ENCODE results near the gene LNX2. TPM values are rescaled to one million over a fixed set of nuclear protein-coding genes. Genes with fewer than 3 reads are reported as not detected.

The LNX2 gene
- total and polyA plus RNA-seq, 7 donors = 2.3 to 10.0 (median 6.2) TPM

- Histone ChIP-seq H3K9me3 (no peaks in the 10 kb centered on the region), H3K4me3 (peak overlapping the region; percentile 96), H3K36me3 (ENCODE audit: insufficient read depth in 1 of 2, low read depth in 1 of 2) (peaks cover 3 to 16% of the 10 kb centered on the region in 2 donors), H3K27ac (peak overlapping the region; percentile 98), H3K27me3 (ENCODE audit: insufficient read depth in 3 of 3, low read length in 2 of 3) (no peaks in the 10 kb centered on the region), H3K4me1 (peaks cover 32% of the 10 kb centered on the region)
- intact Hi-C loops (cut with DNase I) = loop anchor here (5.0 to 10.0 kb wide), 4 partner anchors 47 to 195 kb away; partner anchors contain the start of genes GTF3A (in 1 of the 2) and MTIF3 (in 1 of the 2)
- WGBS, 3 donors = 0 to 1% (median 1%) methylated on average over 39 to 47 of the region's 47 CpGs
- DNase-seq (peak; percentile 57 to 78), ATAC-seq (peak in 3 of 4 donors; percentile 47 to 57 (median 56))
- peak; percentile 37 for TF ChIP-seq CTCF (IDR thresholded peaks at IDR 0.05)
These were observed 477 bp downstream of the LNX2 start for GRCh38 chr13:27619728-27620376.

DNA sequence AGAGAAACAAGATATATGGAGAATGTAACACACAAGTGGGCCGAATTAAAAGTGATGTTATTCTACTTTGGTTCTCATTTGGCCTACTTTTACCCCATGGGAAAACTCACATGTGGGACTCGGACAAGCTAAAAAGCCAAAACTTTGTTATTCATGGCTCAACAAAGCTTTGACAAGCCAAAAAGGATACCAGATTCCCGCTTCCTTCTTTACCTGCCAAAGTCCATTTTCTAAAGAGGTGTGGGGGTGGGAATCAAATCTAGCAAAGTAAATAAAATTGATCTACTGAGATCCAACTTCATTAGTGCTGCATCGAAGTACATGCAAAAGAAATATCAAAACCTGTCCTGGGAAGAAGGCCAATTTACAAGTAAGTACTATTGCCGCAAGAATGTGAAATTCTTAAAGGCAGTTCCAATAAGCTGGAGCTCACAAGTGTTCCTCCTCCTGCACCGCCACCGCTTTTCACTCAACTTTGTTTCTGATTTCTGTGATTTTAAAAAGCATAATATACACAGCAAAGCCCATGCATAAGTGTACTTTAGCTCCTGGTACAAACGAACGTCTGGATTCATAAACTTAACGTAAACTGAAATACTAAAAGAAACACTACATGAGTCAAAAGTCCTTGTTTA, 1.1 kb downstream of the LNX2 start:
- intact Hi-C loops (cut with DNase I) = loop anchor here in 1 of 2 donors (5.0 kb wide), 1 partner anchor 47 kb away; no protein-coding TSS in a partner anchor
- H3K27me3 ChIP-seq (ENCODE audit: insufficient read depth in 3 of 3, low read length in 2 of 3) = no peaks in the 10 kb centered on the region
- peaks cover 32% of the 10 kb centered on the region for H3K4me1 ChIP-seq
- peak overlapping the region; percentile 96 for H3K4me3 ChIP-seq
- no peaks in the 10 kb centered on the region for H3K9me3 ChIP-seq
- peaks cover 3 to 14% of the 10 kb centered on the region in 2 donors for H3K36me3 ChIP-seq (ENCODE audit: insufficient read depth in 1 of 2, low read depth in 1 of 2)
- no peak for ATAC-seq
- TF ChIP-seq CTCF (IDR thresholded peaks at IDR 0.05) = no peak
- DNase-seq = no peak
- WGBS, 3 donors = 29 to 37% (median 29%) methylated on average over 10 of the region's 10 CpGs
- H3K27ac ChIP-seq = peak overlapping the region; percentile 98

DNA sequence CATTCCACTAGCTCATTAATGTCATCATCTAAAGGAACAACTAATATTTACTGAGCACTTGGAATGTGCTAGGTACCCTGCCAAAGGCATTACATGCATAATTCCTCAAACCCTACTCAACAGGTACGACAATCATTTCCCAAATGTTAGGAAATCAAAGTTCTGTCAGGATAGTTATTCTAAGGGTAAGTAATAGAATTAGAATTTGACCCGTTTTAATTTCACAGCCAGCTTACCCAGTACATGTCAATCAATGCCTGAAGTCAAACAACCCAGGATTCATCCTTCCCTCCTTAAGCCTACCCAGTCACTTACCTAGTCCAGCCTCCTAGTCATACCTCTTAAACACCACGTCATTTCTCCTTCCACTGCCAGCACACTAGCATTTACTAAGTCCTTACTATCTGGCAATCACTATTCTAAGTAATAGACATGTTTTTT, 2.4 kb downstream of the LNX2 start:
- Histone ChIP-seq H3K9me3 (no peaks in the 10 kb centered on the region), H3K4me3 (no peak overlapping the region), H3K27ac (no peak overlapping the region), H3K36me3 (ENCODE audit: insufficient read depth in 1 of 2, low read depth in 1 of 2) (peaks cover 0 to under 1% of the 10 kb centered on the region in 2 donors), H3K27me3 (ENCODE audit: insufficient read depth in 3 of 3, low read length in 2 of 3) (no peaks in the 10 kb centered on the region), H3K4me1 (peaks cover 21% of the 10 kb centered on the region)
- no peak for TF ChIP-seq CTCF (IDR thresholded peaks at IDR 0.05)
- intact Hi-C loops (cut with DNase I) = loop anchor here in 1 of 2 donors (5.0 kb wide), 1 partner anchor 46 kb away; no protein-coding TSS in a partner anchor
- WGBS, 3 donors = 74 to 96% (median 83%) methylated on average over 3 of the region's 3 CpGs
- no peak for ATAC-seq
- DNase-seq = no peak

DNA sequence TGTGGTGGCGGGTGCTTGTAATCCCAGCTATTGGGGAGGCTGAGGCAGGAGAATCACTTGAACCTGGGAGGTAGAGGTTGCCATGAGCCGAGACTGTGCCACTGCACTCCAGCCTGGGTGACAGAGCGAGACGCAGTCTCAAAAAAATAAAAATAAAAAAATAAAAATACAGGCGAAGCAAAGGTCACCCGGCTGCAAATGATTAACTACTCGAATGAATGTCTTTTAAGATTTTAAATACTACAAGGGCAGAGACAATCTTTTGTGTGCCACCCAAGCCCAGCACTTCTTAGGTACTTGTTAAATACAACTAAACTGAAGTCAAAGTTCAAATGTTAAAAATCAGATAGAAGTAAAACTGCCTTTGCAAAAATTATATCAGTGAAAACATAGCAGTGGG, 6.7 kb downstream of the LNX2 start:
- ATAC-seq = no peak
- Histone ChIP-seq H3K27ac (no peak overlapping the region), H3K4me3 (no peak overlapping the region), H3K4me1 (peaks cover 22% of the 10 kb centered on the region), H3K36me3 (ENCODE audit: insufficient read depth in 1 of 2, low read depth in 1 of 2) (no peaks in the 10 kb centered on the region), H3K27me3 (ENCODE audit: insufficient read depth in 3 of 3, low read length in 2 of 3) (no peaks in the 10 kb centered on the region), H3K9me3 (no peaks in the 10 kb centered on the region)
- intact Hi-C loops (cut with DNase I) = no loop called here
- no peak for DNase-seq
- TF ChIP-seq CTCF (IDR thresholded peaks at IDR 0.05) = no peak
- WGBS, 3 donors = 85 to 96% (median 92%) methylated on average over 7 of the region's 7 CpGs
